AG04450 (cell line): Measurements from ENCODE around the gene LMOD2. TPM values are rescaled to one million over a fixed set of nuclear protein-coding genes. Genes with fewer than 3 reads are reported as not detected.
"Not testable (repeated sequence)": the region's sequence is repeated elsewhere in the genome, so short reads cannot be mapped to it uniquely, and the experiment has no call there.

ENCODE experiments used
- CTCF ChIA-PET: fragments of 300-600, 350-600 bp; formaldehyde crosslinking; extraction: SDS; loops from one replicate; lab custom pipeline; 2022; ENCODE audit warnings: antibody characterized with exemption, inconsistent platforms; lab: Charles Lee
- POLR2A ChIA-PET: fragments of 350-600 bp; formaldehyde crosslinking; extraction: SDS; loops from one replicate; lab custom pipeline; 2021; ENCODE audit warnings: antibody characterized with exemption, inconsistent platforms; lab: Yijun Ruan, JAX
- DNase-seq: peaks from one replicate; pipeline ENCODE4 v3.0.0-alpha.2; 2011; ENCODE audit warnings: low read depth, low spot score
- H3K27ac ChIP-seq: one replicate; pipeline ENCODE4 v1.5.1; 2012; ENCODE audit warnings: low read depth, low read length, control low read depth
- H3K27me3 ChIP-seq: one replicate; pipeline ENCODE4 v1.6.0; 2012; ENCODE audit warnings: low read length; ENCODE audit not compliant: control insufficient read depth, insufficient read depth
- H3K4me3 ChIP-seq: 2 replicates; pipeline ENCODE4 v1.5.1; 2011; ENCODE audit warnings: mild to moderate bottlenecking, low read depth, low read length, control low read depth
- H3K9me3 ChIP-seq: 2 replicates; pipeline ENCODE4 v1.5.1; 2012; ENCODE audit warnings: low read length; ENCODE audit not compliant: control insufficient read depth, insufficient read depth
- polyA plus RNA-seq: library from polyadenylated mRNA; depleted of rRNA; stranded (reverse); fragments of >200 nt; gene quantifications from 2 replicates; pipeline ENCODE4 v1.2.3, GENCODE V29; 2011
- TF ChIP-seq, protein P1 (sequence below): IDR thresholded peaks from 2 replicates; pipeline ENCODE4 v1.5.1; 2011; ENCODE audit warnings: low read depth, low read length, control low read depth, inconsistent platforms

LMOD2 gene
- polyA plus RNA-seq, 1 experiment, result not detected

DNA sequence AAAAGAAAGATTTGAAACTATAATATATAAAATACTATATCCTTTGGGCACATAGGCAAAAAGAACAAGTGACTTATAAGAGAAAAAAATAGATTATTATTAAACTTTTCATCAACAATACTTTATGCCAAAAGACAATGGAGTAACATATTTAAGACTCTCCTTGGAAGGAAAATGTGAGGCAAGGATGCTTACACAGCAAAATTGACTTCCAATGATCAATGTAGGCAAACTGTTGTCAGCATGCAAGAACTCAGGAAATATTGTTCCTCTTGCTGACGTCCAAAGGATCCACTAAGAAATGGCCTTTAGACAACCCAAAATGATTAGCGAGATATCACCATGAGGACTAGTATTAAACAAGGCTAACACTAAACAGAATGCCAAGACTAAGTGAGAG lies 22.9 kb upstream of the LMOD2 start:
- no peak overlapping the region for H3K4me3 ChIP-seq
- TF ChIP-seq, protein P1, sequence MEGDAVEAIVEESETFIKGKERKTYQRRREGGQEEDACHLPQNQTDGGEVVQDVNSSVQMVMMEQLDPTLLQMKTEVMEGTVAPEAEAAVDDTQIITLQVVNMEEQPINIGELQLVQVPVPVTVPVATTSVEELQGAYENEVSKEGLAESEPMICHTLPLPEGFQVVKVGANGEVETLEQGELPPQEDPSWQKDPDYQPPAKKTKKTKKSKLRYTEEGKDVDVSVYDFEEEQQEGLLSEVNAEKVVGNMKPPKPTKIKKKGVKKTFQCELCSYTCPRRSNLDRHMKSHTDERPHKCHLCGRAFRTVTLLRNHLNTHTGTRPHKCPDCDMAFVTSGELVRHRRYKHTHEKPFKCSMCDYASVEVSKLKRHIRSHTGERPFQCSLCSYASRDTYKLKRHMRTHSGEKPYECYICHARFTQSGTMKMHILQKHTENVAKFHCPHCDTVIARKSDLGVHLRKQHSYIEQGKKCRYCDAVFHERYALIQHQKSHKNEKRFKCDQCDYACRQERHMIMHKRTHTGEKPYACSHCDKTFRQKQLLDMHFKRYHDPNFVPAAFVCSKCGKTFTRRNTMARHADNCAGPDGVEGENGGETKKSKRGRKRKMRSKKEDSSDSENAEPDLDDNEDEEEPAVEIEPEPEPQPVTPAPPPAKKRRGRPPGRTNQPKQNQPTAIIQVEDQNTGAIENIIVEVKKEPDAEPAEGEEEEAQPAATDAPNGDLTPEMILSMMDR, result no peak
- ChIA-PET CTCF (interaction anchor here (6.8 kb wide), 1 partner anchor 232 kb away, joined by 78 read pairs; no protein-coding TSS in a partner anchor), POLR2A (no interaction called here)
- no peak overlapping the region for H3K27ac ChIP-seq
- H3K27me3 ChIP-seq, result no peaks in the 10 kb centered on the region
- DNase-seq, result no peak
- no peaks in the 10 kb centered on the region for H3K9me3 ChIP-seq

DNA sequence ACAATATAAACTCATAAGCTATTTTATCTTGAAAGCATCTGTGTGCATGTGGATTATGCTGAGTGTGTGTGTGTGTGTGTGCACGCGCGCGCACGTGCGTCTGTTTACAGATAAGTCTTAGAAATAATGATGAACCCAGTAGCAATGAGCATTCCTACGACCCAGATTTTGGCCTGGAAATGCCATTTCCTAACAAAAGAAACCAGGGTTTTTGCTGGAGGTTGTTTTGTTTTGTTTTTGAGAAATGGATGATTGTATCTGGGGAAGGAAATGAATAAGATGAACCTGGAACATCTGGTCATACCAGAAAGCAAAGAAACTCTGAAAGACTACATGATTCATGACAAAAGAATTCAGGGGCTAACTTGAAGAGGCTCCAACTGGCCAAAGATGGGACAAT lies 22.1 kb upstream of the LMOD2 start:
- ChIA-PET CTCF (interaction anchor here (6.8 kb wide), 1 partner anchor 232 kb away, joined by 78 read pairs; no protein-coding TSS in a partner anchor), POLR2A (no interaction called here)
- DNase-seq, result no peak
- H3K27ac ChIP-seq, result no peak overlapping the region
- no peaks in the 10 kb centered on the region for H3K9me3 ChIP-seq
- TF ChIP-seq, protein P1, result no peak
- no peak overlapping the region for H3K4me3 ChIP-seq
- H3K27me3 ChIP-seq, result peaks cover 2% of the 10 kb centered on the region

DNA sequence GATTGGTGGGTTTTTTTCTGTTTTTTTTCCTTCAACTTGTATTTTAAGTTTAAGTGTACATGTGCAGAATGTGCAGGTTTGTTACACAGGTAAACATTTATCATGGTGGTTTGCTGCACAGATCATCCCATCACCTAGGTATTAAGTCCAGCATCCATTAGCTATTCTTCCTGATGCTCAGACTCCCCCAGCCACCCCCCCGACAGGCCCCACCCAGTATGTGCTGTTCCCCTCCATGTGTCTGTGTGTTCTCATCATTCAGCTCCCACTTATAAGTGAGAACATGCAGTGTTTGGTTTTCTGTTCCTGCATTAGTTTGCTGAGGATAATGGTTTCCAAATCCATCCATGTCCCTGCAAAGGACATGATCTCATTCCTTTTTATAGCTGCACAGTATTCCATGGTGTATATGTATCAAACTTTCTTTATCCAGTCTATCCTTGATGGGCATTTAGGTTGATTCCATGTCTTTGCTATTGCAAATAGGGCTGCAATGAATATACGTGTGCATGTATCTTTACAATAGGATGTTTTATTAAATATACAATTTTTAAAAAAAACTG lies 21.6 kb upstream of the LMOD2 start:
- H3K27ac ChIP-seq, POLR2A ChIA-PET, H3K9me3 ChIP-seq, DNase-seq, H3K4me3 ChIP-seq, H3K27me3 ChIP-seq: not testable (repeated sequence)
- CTCF ChIA-PET, result interaction anchor here (2.6 to 6.8 kb wide), 2 partner anchors 10 to 231 kb away, joined by 12 to 78 read pairs; no protein-coding TSS in a partner anchor

GRCh38 chr7:123635551-123636359 lies 19.9 kb upstream of the LMOD2 start:
- POLR2A ChIA-PET, result no interaction called here

DNA sequence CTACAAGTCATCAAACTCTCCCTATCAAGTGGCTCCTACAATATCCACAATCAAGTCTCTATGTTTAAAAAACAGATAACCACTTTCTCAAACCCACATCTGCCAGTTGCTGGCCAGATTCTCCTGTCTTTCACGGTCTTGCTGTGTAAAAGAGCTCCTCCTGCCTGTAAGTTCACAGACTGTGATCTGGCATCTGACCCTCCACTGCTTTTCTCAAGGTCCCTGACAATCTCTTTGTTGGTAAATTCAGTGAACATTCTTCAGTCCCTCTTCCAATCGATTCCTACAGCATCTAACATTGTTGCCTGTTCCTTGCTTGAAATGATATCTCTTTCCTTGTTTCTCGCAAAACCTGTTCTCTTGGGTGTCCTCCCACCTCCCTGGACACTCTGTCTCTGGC lies 18.5 kb upstream of the LMOD2 start:
- TF ChIP-seq, protein P1, result no peak
- CTCF ChIA-PET, result interaction anchor here (0.7 to 6.8 kb wide), 8 partner anchors 42 to 234 kb away, joined by 3 to 78 read pairs (median 8); no protein-coding TSS in a partner anchor
- no peak overlapping the region for H3K27ac ChIP-seq
- peaks cover 3% of the 10 kb centered on the region for H3K27me3 ChIP-seq
- no peak for DNase-seq
- POLR2A ChIA-PET, result no interaction called here
- H3K4me3 ChIP-seq, result no peak overlapping the region
- H3K9me3 ChIP-seq, result no peaks in the 10 kb centered on the region

More at GRCh38 chr7:123635551-123636359, 19.9 kb upstream of the LMOD2 start:
- TF ChIP-seq, protein P1, result peak; percentile 71
- Histone ChIP-seq H3K27me3 (peaks cover 3% of the 10 kb centered on the region), H3K27ac (no peak overlapping the region), H3K4me3 (no peak overlapping the region), H3K9me3 (no peaks in the 10 kb centered on the region)
- CTCF ChIA-PET, result interaction anchor here (0.6 to 6.8 kb wide), 22 partner anchors 9 to 570 kb away, joined by 3 to 78 read pairs (median 4); no protein-coding TSS in a partner anchor
- DNase-seq, result no peak
